Sigmoid colon (tissue), 7 donors: ENCODE measurements around the gene SP1. TPM values are rescaled to one million over a fixed set of nuclear protein-coding genes. Genes with fewer than 3 reads are reported as not detected.
"Not testable (repeated sequence)": the region's sequence is repeated elsewhere in the genome, so short reads cannot be mapped to it uniquely, and the experiment has no call there.

Experiments used
- DNase-seq: peaks from one replicate; pipeline ENCODE4 v3.0.0-alpha.2; 2019
- H3K27ac ChIP-seq, 4 donors: fragments of 200-600 bp; sonication (generic); one replicate each; pipeline ENCODE4 v1.5.1; 2016 to 2019; ENCODE audit warnings: mild to moderate bottlenecking in 1 of 4
- H3K27me3 ChIP-seq, 3 donors: fragments of 200-600 bp; sonication (generic); one replicate each; pipeline ENCODE4 v1.5.1; 2019; ENCODE audit warnings: mild to moderate bottlenecking in 1 of 3
- H3K36me3 ChIP-seq, 4 donors: fragments of 200-600 bp; sonication (generic); one replicate each; pipeline ENCODE4 v1.5.1; 2016 to 2019
- H3K4me1 ChIP-seq, 4 donors: fragments of 200-600 bp; sonication (generic); one replicate each; pipeline ENCODE4 v1.5.1; 2017 to 2019
- H3K4me3 ChIP-seq, 4 donors: fragments of 200-600 bp; sonication (generic); one replicate each; pipeline ENCODE4 v1.5.1; 2017 to 2019; ENCODE audit warnings: mild to moderate bottlenecking in 2 of 4, moderate library complexity in 1 of 4
- H3K9me3 ChIP-seq, 4 donors: fragments of 200-600 bp in 3 of 4; sonication (generic) in 3 of 4; one replicate each; pipeline versions ENCODE4 v1.5.1 to v1.6.1; 2013 to 2019
- EP300 ChIP-seq, 4 donors: sonication (generic); formaldehyde crosslinking; IDR thresholded peaks; one replicate each; pipeline ENCODE4 v1.6.1; 2017; ENCODE audit warnings: antibody characterized with exemption in 4 of 4
- POLR2A ChIP-seq, 2 donors: fragments of 450-650 bp; IDR thresholded peaks; one replicate each; pipeline ENCODE4 v1.6.1; 2016; ENCODE audit warnings: antibody characterized with exemption in 2 of 2, mild to moderate bottlenecking in 2 of 2, moderate library complexity in 2 of 2
- POLR2AphosphoS5 ChIP-seq, 4 donors: sonication (generic); formaldehyde crosslinking; IDR thresholded peaks; one replicate each; pipeline ENCODE4 v1.6.1; 2017; ENCODE audit warnings: antibody characterized with exemption in 4 of 4
- WGBS, 2 donors: extraction: QIAGEN DNeasy Blood & Tissue Kit; methylation state at CpG; one replicate each; pipeline ENCODE4 v1.1.7; 2013; 5-methylcytosine and 5-hydroxymethylcytosine counted together
- intact Hi-C: fragments of 100-400 bp; cut with DNase I; formaldehyde crosslinking; loops from one replicate; pipeline ENCODE4 v1.15.1; 2023
- polyA plus RNA-seq, 3 donors: library from polyadenylated mRNA; stranded (reverse); fragments of 200-250 nt; gene quantifications; one replicate each; pipeline ENCODE4 v1.2.3, GENCODE V29; 2013
- total RNA-seq, 4 donors: library from RNA; depleted of rRNA; stranded (reverse); fragments of >200 nt; gene quantifications; one replicate each; pipeline ENCODE4 v1.1.0, GENCODE V29; 2016
- TF ChIP-seq, protein P1 (sequence below), 4 experiments: fragments of 450-650 bp in 3 of 4; fragments of 200-600 bp in 1 of 4; IDR thresholded peaks; one replicate each; pipeline ENCODE4 v1.5.1; 2016 to 2019; ENCODE audit warnings: antibody characterized with exemption in 4 of 4, mild to moderate bottlenecking in 3 of 4, moderate library complexity in 2 of 4
- donor health status: healthy with polysubstance abuse.
- donor health status: Bipolar disorder and iron deficiency.
- donor health status: healthy.

The SP1 gene
- total and polyA plus RNA-seq, 7 donors, result 11.4 to 69.8 (median 53.2) TPM

DNA sequence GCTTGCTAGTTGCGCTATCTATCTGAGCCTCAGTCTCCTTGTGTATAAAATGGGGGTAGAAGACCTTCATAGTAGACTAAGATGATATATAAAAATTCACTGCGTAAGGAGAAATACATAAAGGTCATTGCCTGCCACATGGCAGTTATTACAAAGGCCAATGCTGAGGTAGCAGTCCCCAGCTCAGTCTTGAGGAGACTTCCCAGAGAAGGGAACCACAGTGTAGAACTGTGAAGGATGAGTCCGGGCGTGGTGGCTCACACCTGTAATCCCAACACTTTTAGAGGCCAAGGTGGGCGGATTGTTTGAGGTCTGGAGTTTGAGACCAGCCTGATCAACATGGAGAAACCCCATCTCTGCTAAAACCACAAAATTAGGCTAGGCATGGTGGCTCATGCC lies 26.7 kb upstream of the SP1 start:
- Histone ChIP-seq H3K4me1 (peaks cover 0 to 8% (median 4%) of the 10 kb centered on the region in 4 donors), H3K9me3 (no peaks in the 10 kb centered on the region), H3K4me3 (no peak overlapping the region), H3K36me3 (no peaks in the 10 kb centered on the region), H3K27me3 (no peaks in the 10 kb centered on the region), H3K27ac (no peak overlapping the region)
- 49 to 88% methylated on average over 5 of the region's 5 CpGs for WGBS, 2 donors
- TF ChIP-seq EP300 (IDR thresholded peaks at IDR 0.05), result no peak
- no peak for TF ChIP-seq POLR2A (IDR thresholded peaks at IDR 0.05)
- TF ChIP-seq, protein P1, sequence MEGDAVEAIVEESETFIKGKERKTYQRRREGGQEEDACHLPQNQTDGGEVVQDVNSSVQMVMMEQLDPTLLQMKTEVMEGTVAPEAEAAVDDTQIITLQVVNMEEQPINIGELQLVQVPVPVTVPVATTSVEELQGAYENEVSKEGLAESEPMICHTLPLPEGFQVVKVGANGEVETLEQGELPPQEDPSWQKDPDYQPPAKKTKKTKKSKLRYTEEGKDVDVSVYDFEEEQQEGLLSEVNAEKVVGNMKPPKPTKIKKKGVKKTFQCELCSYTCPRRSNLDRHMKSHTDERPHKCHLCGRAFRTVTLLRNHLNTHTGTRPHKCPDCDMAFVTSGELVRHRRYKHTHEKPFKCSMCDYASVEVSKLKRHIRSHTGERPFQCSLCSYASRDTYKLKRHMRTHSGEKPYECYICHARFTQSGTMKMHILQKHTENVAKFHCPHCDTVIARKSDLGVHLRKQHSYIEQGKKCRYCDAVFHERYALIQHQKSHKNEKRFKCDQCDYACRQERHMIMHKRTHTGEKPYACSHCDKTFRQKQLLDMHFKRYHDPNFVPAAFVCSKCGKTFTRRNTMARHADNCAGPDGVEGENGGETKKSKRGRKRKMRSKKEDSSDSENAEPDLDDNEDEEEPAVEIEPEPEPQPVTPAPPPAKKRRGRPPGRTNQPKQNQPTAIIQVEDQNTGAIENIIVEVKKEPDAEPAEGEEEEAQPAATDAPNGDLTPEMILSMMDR (IDR thresholded peaks at IDR 0.05), result no peak
- TF ChIP-seq POLR2AphosphoS5 (IDR thresholded peaks at IDR 0.05), result no peak
- no peak for DNase-seq
- intact Hi-C loops, result loop anchor here (2.0 kb wide), 1 partner anchor 156 kb away; no protein-coding TSS in a partner anchor

- no peak for DNase-seq
- no peak overlapping the region for H3K4me3 ChIP-seq
- no peaks in the 10 kb centered on the region for H3K36me3 ChIP-seq
- no peaks in the 10 kb centered on the region for H3K9me3 ChIP-seq
- H3K27me3 ChIP-seq, result no peaks in the 10 kb centered on the region
- no peak for TF ChIP-seq POLR2A (IDR thresholded peaks at IDR 0.05)
- peaks cover 0 to 8% (median 4%) of the 10 kb centered on the region in 4 donors for H3K4me1 ChIP-seq
- WGBS, 2 donors, result 64 to 77% methylated on average over 3 of the region's 3 CpGs
- no peak overlapping the region for H3K27ac ChIP-seq
- intact Hi-C loops, result no loop called here
Observed at GRCh38 chr12:53355121-53355520, 24.9 kb upstream of the SP1 start.

DNA sequence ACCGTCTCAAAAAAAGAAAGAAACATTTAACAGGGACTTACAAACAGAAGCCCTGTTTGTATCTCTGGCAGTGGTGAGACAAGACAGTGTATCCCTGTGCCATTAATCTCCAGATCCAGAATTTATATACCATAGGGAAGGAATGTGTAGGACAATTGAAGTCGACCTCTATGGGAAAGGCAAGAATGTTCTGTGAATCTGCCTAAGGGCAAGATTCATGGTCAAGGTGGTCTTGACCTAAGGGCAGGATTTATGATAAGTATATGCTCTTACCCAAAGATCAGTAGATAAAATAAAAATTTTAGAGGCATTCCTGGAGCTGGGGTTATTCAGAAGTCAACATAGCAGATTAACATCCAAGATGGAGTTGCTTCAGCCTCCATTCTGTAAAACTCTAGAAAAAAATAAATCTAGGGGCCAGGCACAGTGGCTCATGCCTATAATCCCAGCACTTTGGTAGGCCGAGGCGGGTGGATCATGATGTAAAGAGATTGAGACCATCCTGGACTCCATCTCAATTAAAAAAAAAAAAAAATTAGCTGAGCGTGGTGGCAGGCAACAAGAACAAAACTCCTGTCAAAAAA lies 21.0 kb upstream of the SP1 start:
- no peaks in the 10 kb centered on the region for H3K4me1 ChIP-seq
- intact Hi-C loops, result no loop called here
- TF ChIP-seq POLR2AphosphoS5 (IDR thresholded peaks at IDR 0.05) (no peak), POLR2A (IDR thresholded peaks at IDR 0.05) (no peak), EP300 (IDR thresholded peaks at IDR 0.05) (no peak)
- TF ChIP-seq, protein P1 (IDR thresholded peaks at IDR 0.05), result no peak

GRCh38 chr12:53361638-53362037 lies 18.3 kb upstream of the SP1 start:
- H3K27ac ChIP-seq, H3K27me3 ChIP-seq, intact Hi-C loops, H3K36me3 ChIP-seq, H3K9me3 ChIP-seq, H3K4me3 ChIP-seq, H3K4me1 ChIP-seq, DNase-seq: not testable (repeated sequence)
- WGBS, 2 donors, result 93 to 94% methylated on average over 10 of the region's 10 CpGs

More for the DNA sequence above, 21.0 kb upstream of the SP1 start:
- no peaks in the 10 kb centered on the region for H3K9me3 ChIP-seq
- DNase-seq, result no peak
- H3K4me3 ChIP-seq, result no peak overlapping the region
- H3K36me3 ChIP-seq, result no peaks in the 10 kb centered on the region
- 89 to 92% methylated on average over 5 of the region's 5 CpGs for WGBS, 2 donors
- no peak overlapping the region for H3K27ac ChIP-seq
- no peaks in the 10 kb centered on the region for H3K27me3 ChIP-seq

- no peak for TF ChIP-seq EP300 (IDR thresholded peaks at IDR 0.05)
- no peak for TF ChIP-seq POLR2A (IDR thresholded peaks at IDR 0.05)
- TF ChIP-seq, protein P1 (IDR thresholded peaks at IDR 0.05), result no peak
- no peak for TF ChIP-seq POLR2AphosphoS5 (IDR thresholded peaks at IDR 0.05)
- no peaks in the 10 kb centered on the region for H3K9me3 ChIP-seq
- H3K4me3 ChIP-seq, result no peak overlapping the region
- intact Hi-C loops, result no loop called here
- peak overlapping the region; percentile 35 to 47 (median 42) for H3K27ac ChIP-seq
- DNase-seq, result no peak
- H3K4me1 ChIP-seq, result peaks cover 0 to 3% (median 2%) of the 10 kb centered on the region in 4 donors
- H3K27me3 ChIP-seq, result no peaks in the 10 kb centered on the region
- H3K36me3 ChIP-seq, result no peaks in the 10 kb centered on the region
- WGBS, 2 donors, result 80 to 85% methylated on average over 4 of the region's 4 CpGs
Observed at GRCh38 chr12:53365245-53365904, 14.6 kb upstream of the SP1 start.

DNA sequence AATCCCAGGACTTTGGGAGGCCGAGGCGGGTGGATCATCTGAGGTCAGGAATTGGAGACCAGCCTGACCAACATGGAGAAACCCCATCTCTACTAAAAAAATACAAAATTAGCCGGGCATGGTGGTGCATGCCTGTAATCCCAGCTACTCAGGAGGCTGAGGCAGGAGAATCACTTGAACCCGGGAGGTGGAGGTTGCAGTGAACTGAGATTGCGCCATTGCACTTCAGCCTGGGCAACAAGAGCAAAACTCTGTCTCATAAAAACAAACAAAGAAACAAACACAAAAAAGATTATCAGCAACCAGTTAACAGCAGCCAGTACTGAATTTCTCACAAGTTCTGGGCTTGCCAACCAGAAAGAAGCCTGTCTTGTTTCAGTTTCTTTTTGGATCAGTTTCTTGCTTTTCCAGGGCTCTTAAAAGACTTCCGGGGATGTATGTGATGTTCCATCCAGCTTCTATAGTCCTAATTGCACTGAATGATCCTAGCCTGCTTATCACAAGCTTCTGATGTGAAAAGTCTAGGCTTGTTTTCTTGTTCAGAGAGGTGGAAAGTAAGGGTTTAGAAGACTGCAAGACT lies 6.3 kb upstream of the SP1 start:
- Histone ChIP-seq H3K4me1 (peaks cover 0 to 27% (median 22%) of the 10 kb centered on the region in 4 donors), H3K27ac (peak overlapping the region in 3 of 4 donors; percentile 36 to 61 (median 39))
- DNase-seq, H3K4me3 ChIP-seq, intact Hi-C loops, H3K36me3 ChIP-seq, H3K9me3 ChIP-seq, H3K27me3 ChIP-seq: not testable (repeated sequence)
- 74 to 79% methylated on average over 6 of the region's 6 CpGs for WGBS, 2 donors

DNA sequence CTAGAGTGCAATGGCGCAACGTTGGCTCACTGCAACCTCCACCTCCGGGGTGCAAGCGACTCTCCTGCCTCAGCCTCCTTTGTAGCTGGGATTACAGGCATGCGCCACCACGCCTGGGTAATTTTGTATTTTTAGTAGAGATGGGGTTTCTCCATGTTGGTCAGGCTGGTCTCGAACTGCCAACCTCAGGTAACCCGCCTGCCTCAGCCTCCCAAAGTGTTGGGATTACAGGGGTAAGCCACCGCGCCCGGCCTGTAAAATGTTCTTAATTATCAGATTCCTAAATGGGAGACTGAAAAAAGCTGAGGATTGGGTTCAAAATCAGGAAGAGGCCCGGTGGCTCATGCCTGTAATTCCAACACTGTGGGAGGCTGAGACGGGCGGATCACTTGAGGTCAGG lies 5.7 kb upstream of the SP1 start:
- H3K36me3 ChIP-seq, DNase-seq, H3K27me3 ChIP-seq, intact Hi-C loops, H3K4me3 ChIP-seq, H3K9me3 ChIP-seq: not testable (repeated sequence)
- H3K4me1 ChIP-seq, result peaks cover 0 to 30% (median 26%) of the 10 kb centered on the region in 4 donors
- H3K27ac ChIP-seq, result peak overlapping the region in 2 of 4 donors; percentile 39 to 61
- WGBS, 2 donors, result 90 to 92% methylated on average over 14 of the region's 14 CpGs
